Measurements from ENCODE around the gene ARHGAP22.

The ARHGAP22 gene

DNA sequence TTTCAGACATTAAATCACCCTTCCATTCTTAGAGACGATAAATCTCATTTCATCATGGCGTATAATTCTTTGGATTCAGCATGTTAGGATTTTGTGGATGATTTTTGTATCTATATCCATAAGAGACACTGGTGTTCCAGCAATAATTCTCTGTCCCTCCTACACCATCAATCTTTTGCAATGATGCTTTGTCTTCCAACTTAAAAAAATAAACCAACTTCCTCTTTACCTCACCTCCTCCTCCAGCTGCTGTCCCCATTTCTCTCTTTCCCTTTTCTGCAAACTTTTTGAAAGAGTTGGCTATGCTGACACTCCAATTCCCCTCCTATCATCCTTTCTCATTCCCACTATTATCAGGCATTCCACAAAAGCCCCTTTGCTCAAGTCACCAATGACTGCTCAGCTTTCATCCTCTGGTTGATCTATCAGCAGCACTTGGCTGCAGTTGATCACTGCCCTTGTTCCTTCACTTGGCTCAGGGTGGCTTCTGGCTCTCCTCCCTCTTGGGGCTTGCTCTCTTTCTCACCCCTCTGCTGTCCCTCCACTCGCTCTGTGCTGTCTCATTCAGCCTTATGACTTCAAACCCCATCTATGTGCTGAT, 130.0 kb downstream of the ARHGAP22 start:
- DNase-seq: no peak

DNA sequence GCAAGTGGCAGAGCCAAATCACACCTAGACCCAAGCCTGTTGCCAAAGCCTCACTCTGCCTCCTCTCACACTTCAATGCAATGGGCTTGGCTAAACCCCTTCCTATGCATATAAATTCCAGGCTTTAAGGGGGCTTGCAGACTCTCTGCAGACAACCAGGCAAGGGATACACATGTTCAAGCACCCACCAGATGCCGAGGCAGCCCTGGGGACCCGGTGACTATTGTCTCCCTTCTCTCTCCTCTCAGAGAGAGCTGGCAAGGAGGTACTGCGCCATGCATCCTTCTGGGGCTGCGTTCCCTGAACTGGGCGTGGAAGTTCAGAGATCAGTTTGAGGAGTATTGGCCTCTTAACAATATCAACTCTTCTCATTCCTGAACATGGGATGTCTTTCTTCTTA, 131.2 kb downstream of the ARHGAP22 start:
- no peak for DNase-seq

DNA sequence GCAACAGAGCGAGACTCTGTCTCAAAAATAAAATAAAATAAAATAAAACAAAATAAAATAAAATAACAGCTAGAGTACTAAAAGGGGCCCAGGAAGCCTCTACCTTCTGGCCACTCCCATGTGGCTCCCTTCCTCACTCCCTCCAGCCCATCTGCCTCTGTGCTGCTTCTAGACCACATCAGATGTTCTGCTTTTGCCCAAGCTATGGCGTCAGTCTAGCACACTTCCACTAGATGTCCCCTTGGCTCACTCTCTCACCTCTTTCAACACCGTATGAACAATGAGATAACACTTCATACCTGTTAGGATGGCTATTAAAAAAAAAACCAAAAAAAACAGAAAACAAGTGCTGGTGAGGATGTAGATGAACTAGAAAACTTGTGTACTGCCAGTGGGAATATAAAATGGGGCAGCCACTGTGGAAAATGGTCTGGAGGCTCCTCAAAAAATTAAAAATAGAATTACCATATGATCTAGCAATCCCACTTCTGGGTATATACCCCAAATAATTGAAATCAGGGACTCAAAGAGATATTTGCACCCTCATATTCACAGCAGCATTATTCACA, 132.3 kb downstream of the ARHGAP22 start:
- no peak for DNase-seq

DNA sequence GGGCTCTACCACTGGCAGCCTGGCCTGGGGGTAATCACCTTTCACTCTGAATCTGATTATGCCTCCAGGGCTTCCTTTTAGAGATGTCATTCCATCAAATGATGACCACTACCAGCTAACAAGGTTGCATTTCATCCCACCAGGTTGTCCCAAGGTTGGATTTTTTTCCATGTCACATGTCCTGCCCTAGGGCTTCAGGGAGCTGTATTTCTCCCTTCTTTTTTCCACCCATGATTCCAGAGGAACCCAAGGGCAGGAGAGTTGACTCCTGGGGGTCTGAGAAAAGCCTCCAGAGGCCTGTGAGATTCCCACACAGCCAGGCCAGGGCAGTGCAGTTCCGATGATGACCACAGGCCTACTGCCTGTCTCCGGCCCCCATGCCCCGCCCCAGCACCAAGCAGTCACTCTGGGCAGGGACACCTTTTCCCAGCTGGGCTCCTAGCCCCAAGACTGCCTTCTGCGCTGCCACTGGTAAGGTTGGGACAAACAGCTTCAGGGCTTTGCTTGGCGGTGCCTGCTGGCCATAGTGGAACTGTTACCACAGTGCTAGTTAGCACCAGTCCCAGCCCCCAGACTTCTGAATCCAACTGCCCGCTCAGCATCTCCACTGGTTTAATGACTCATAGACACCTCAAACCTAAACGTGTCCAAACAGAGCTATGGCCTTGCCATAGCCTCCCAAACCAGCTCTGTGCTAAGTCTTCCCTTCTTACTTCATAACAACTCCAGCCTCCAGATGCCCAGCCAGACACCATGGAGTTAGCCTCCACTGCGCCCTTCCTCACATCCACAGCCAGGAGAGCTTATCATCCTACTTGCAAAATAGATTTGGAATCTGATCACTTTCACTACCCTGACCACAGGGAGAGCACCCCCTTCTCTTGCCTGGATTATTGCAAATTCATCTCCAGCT, 133.7 kb downstream of the ARHGAP22 start:
- no peak for DNase-seq

DNA sequence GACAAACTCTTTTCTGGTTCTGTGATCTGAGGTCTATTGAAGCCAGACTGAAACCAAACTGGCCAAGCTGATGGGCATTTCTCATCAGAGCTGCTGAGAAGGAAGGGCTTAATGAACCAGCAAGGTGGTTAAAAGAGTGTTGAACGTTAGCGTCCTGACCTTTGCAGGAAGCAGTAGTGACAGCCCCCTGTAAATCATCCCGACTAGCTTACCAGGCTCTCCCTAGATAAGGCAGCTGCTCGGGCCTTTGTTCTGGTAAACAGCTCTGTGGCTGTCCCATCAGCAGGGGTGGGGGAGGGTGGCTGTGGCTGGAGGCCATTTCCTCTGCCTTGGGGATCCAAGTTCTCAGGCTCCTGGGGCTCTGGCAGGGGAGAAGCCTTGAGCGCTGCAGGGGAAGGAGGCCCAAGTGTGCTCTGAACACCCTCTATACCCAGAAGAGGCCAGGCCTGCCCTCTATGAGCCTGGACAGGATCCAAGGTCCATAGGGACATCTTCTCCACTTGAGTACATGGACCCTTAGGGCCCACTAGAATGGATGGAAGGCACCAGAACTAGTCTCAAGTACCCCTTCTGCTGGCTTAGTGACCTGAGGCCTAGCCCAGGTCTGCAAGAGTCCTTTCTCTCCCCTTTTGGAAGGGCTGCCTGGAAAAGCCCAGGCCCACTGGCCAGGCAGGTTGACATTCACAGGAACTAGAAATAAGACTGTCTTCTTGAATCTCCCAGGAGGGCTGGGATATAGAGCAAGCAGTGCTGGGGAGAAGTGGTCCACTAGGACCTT, 134.6 kb downstream of the ARHGAP22 start:
- DNase-seq: no peak

DNA sequence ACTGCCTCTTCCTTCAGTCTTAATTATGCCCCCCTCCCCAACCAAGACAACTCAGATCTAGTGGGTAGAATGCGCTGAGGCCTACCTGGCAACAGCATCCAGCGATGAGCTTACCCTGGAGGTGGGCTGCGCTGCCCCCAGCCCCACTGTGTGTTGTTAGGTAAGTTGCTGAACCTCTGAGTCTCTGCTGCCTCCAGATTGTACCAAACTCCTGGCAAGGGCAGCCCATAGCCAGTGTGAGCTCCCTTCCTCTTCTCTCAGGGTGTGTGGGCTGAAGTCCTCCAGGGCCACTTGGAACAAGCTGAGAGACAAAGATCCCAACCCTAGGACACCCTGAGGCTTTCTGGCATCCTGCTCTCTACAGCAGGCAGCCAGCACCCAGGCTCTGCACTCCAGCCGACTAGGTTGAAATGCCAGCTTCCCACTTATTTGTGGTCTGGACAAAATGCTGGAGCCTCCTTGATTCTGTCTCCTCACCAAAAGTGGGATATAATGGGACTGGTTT, 135.3 kb downstream of the ARHGAP22 start:
- no peak for DNase-seq

DNA sequence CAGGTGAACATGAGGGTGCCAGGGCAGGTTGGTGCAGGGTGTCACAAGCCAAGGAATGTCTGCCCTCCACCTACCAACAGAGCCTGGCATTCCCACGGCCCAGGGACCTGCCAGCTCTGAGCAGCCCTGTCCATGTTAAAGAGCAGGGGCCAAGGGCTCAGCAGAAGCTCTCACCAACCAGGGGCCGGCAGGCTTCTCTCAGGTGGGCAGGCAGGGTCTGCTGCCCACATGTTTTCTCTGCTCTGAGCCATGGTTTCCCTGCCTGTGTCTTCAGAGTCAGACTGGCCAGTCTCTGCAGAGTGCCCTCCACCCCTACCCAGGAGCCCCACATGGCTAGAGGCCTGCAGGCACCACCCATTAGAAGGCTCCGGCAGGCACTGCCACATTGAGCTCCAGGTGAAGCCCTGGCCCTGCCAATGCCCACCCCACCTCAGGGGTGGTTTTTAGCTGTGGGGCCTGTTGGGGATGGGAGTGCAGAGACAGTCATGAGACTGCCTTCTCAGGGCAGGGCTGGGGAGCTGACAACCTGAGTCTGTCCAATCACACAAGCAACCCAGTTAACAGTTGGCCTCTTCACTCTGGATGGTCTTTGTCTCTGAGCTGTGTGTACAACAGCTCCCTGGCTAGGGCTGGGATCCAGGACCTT, 135.9 kb downstream of the ARHGAP22 start:
- DNase-seq: no peak

DNA sequence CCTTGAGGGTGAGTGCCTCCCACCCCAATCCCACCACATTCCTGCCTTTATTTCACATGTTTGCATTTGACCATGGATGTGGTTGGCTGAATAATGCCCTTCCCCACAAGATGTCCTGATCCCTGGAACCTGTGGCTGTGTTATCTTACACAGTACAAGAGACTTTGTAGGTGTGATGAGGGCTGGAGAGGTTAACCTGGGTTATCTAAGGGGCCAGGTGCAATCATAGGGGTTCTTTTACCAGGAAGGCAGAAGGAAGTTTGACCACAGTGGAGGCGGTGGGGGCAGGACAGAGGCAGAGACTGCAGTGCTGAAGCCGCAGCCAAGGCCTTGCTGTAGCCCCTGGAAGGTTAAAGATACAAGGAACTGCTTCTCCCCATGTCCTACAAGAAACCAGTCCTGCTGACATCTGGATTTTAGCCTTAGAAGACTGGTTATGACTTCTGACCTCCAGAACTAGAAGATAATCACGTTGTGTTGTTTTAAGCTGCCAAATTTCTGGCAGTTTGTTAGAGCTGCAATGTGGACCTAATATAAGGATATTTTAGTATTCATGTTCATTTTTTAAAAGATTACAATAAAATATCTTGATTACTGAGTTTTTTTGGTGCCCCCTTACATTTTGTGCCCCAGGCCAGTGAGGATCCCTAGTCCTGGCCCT, 136.6 kb downstream of the ARHGAP22 start:
- DNase-seq: no peak

DNA sequence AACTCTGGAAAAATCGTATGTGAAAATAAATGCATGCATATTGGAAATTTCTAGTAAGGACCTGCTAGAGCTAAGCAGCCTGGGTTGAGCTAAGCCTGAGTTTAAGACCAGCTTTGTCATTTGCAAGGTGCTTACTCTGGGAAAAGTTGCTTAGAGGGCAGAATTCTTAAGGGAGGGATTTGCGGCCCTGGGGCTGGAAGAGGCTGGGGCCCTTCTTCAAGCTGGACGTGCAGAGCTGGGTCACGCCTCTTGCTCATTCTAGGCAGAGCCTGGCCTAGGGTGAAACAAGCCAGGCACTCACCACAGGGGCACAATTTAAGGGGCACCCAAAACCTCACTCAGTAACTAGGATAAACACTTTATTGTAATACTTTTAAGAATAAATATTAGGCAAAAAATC, 137.2 kb downstream of the ARHGAP22 start:
- DNase-seq: no peak

DNA sequence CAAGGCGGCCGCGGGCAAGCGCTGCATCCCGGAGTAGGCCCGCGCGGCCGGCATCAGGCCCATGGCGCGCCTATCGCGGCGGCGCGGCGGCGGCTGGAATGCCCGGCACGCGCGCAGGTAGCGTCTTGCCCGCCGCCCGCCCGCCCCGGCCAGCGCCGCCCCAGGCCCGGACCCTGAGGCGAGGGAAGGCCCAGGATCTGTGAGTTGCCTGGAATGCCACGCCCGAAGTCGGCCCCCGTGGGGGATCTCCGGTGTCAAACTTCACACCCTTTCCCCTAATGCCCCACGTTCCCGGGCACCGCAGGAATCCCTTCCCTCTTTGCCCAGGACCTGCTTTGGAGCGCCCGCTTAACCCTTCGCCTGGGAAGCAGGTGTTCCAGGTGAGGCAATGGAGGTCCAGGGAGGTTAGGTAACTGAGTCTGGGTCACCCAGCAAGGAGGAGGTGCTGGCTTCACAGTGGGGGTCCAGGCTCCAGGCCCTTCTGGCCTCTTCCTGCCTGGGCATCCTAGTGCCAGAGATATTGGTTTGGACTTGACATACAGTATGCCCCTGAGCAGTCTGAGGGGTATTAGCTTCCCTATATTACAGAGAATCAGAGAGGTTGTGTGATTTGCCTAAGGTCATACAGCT, 138.1 kb downstream of the ARHGAP22 start:
- no peak for DNase-seq

DNA sequence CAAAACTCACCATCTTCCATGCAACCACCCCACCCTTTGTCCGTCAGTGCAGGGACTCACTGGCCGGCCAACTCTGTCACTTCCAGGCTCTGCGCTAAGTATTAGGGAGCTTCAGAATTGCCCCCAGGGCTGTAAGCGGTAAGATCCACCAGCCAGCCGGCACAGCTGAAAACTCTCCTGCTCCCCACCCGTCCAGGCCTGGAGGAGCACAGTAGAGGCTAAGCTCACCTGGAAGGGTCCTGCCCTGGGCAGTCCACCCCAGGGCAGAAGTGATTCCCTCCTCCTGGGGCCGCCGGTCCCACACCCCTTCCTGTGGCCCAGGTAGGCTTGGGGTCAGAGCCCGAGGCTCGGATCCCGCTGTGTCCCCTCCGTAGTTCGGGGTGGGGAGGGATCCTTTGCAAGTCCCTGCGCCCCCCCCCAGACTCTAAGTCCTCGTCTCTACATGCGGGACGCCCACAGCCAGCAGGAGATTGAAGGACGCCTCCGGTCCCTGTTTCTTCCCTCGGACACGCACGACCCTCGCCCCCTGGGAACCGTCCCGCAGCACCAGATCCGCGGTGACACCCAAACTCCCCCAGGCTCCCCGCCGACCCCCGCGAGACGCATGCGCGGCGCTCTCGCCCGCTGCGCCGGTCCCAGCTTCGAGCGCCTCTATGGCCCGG, 138.9 kb downstream of the ARHGAP22 start:
- DNase-seq: no peak

DNA sequence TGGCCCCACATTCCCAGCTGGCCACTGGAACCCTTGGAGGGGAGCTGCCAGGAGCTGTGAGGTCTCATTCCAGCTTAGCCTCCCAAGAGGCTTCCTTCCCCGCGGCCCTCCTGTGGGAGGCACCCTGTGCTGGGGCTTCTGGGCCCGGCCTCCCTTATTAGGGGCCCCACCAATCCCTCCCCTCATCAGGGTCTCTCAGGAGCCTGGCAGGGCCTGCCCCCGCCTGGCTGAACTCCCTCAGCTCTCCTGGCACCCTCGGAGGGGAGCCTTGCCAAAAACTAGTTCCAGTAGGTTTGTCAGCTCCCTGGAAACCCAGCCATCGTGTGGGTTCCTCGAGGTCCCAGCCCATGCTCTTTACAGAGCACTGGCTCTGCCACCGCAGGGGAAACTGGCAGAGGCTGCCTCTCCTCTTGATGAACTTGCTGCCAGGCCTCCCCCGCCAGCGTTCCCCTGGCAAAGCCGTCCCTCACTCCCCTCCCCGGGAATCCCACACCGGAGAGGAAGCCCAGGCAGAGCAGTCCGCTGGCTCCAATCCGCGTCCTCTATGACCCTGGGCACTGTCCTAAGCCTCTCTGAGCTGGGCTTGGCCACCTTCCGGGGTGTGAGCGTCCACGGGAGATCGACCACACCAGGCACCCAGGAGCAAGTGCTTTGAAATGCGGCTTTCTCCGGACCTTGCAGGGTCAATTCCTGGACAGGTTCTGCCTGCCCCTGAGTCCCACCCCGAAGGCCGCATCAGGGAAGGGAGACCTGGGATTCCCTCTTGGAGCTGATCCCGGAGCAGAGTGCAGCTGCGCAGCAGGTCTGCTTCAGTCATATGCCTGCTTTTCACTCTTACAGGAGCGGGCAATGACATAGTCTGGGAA, 139.8 kb downstream of the ARHGAP22 start:
- DNase-seq: no peak

DNA sequence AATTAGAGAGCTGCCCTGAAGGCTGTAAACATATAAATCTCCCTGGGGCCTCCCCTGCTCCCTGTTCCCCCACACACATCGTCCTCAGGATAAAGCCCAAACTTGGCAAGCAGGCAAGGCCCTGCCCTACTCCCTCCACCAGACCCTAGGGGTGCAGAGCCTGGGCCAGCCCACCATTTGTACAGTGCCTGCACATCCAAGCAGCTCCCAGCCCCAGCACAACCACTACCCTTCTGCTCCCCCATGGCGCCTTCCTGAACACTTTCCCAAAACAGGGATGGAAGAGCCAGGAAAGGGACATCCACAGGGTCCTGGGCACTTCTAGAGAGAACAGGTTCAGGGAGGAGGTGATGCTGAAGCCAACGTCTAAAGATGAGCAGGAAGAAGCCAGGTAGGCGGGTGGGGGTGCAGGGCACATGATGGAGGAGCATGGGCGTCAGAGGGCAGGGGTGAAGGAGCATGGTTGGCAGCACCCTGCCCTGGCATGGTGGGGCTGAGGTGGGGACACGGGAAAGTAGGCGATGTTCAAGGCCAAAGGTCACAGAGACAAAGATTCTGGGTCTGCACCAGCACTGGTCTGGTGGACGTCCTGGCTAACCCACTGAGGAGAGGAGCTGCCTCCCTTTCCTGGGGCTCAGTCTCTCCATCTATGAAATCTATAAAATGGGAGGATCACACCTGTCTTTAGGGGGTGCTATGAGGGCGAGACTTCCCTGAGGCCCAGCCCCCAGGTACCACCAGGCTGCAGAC, 140.6 kb downstream of the ARHGAP22 start:
- DNase-seq: no peak

DNA sequence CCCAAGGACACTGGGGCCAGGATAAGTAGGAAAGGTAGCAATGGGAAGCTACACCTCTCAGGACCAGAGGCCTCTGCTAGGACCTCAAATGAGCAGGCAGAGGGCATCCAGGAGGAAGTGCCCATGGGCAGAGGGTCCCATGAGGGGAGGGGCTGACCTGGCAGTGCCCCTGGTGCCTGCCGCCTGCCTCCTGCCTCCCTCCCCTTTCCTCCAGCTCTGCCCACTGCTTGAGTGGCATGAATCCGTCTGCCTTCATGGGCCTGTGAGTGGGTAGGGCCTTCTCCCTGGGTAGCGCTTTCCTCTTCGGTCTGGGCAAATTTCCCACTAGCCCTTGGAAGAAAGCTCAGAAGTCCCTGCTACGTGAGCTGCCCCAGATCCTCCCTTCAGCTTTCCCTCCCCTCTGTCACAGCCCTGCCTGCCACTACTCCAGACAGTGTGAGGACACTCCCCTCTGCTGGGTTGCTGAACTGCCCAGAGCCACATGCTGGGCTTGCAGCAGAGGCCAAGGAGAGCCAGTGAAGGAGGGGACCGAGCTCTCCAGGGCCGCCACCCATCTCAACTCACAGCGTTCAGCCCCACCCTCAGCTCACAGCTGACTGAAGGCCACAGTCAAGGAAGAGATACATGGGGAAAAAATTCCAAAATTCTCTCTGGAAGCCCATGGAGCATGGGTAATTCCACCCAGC, 141.4 kb downstream of the ARHGAP22 start:
- no peak for DNase-seq

DNA sequence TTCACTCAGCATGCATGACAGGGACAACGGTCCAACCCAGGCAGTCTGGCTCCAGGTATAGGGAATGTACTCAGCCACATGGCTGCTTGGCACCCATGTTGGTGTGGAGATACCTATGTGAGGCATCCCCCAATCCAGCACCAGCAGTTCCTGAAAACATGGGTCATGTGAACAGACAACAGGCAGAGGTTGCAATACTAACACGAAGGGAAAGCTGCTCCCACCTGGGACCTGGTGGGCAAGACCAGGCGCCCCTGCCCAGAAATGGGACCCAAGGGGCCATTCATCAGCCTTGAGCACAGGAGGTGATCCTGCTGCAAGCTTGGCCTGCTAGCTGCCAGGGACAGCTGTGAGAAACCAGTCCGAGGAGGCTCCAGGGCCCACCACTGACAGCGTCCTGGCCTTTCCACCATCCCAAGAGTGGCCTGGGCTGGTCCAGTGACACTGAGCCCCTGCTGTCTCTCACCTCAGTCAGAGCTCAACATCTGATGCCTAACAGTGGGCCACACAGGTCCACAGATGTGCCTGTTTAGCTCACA, 142.3 kb downstream of the ARHGAP22 start:
- DNase-seq: no peak

DNA sequence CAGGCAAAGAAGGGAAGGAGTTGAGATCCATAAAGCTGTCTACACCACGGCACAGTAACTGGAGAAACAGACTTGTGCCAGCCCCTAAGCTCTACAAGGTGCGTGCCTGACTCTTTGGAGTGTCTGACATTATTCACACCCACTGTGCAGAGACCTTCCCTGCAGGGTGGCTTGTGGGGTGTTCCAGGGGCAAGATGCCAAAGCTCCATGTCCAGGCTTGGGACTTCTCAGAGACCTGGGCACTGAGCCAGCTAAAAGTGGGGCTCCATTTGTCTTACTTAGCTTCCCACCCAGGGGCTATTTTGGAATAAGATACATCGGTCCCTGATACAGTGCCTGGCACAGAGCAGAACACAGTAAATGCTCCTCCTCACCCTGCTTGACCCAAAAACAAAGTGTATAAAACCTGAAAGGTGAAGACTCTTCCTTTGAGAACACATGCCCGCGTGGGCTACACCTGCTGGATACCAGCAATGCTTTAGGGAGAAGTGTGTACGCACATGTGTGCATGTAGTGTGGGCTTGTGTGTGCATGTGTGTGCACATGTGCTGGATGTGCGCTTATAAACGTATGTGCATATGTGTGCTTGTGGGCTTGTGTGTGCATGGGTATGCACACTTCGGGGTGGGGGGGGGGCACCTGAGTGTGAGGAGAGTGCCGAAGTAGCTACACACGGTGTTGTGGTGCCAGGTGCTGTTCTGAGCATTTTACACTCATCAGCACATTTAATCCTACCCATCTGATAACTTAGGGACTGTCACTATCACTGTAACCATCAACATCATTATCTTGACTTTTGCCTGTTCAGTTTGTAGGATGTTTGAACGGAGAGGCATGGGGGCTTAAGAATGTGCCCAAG, 143.0 kb downstream of the ARHGAP22 start:
- DNase-seq: no peak

DNA sequence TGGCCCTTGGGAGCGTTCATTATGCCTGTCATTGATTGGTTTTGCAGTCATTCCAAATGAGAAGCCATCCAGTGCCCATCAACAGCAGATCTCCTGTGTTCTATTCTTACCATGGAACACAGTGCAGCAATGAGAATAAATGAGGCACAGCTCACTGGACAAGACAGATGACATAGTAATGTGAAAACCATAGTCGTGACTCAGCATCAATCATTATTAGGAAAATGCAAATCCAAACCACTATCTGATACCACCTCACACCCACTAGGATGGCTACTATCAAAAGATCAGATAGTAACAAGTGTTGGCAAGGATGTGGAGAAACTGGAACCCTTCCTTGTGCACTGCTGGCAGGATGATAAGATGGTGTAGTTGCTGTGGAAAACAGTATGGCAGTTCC, 144.7 kb downstream of the ARHGAP22 start:
- DNase-seq: no peak
